HCT116 (cell line): ENCODE results near the gene SLC25A25. TPM values are rescaled to one million over a fixed set of nuclear protein-coding genes. Genes with fewer than 3 reads are reported as not detected.

Experiments used
- ATAC-seq: fragments of 200-7000 bp; cut with Tn5 transposase; 2 replicates; pipeline ENCODE4 v1.9.1; 2020; ENCODE audit warnings: mild to moderate bottlenecking, moderate library complexity
- BruUV-seq: library from RNA; stranded (reverse); fragments of 400-500 nt; replicated peaks from 2 replicates; lab custom pipeline; 2021; lab: Mats Ljungman, UMichigan
- CTCF ChIA-PET: fragments of 300-600 bp; sonication (Branson Sonifier 250); formaldehyde crosslinking; loops from one replicate; lab custom pipeline; 2021; ENCODE audit warnings: antibody characterized with exemption; lab: Charles Lee
- POLR2A ChIA-PET: fragments of 300-600, 350-600 bp; sonication (Branson Sonifier 250); formaldehyde crosslinking; loops from one replicate; lab custom pipeline; 2021; ENCODE audit warnings: antibody characterized with exemption; lab: Charles Lee
- RAD21 ChIA-PET, 2 experiments: fragments of 300-600 bp; sonication (Branson Sonifier 250); formaldehyde crosslinking; loops; one replicate each; lab custom pipeline; 2023; ENCODE audit warnings: low total read pairs in 2 of 2; ENCODE audit not compliant: uncharacterized antibody in 2 of 2, unreplicated experiment in 2 of 2, low non-redundant PET in 1 of 2; lab: Charles Lee
- DNase-seq: peaks from one replicate; pipeline ENCODE4 v3.0.0-alpha.2; 2010; ENCODE audit warnings: low read depth, low spot score
- H2AFZ ChIP-seq: fragments of 200-600 bp; shearing (Covaris generic), sonication (generic); 2 replicates; pipeline ENCODE4 v1.6.1; 2017; ENCODE audit warnings: low read depth, mixed run types, mixed read lengths, antibody characterized with exemption, low read length; ENCODE audit not compliant: poor library complexity, severe bottlenecking
- H3K27ac ChIP-seq: 2 replicates; pipeline ENCODE4 v1.5.1; 2012; ENCODE audit warnings: low read depth, low read length
- H3K27me3 ChIP-seq: fragments of 200-600 bp; sonication (generic); 2 replicates; pipeline ENCODE4 v1.6.1; 2016; ENCODE audit warnings: mixed run types, low read length, mixed read lengths; ENCODE audit not compliant: insufficient read depth
- H3K36me3 ChIP-seq, 2 experiments: fragments of 200-500 bp in 1 of 2; fragments of 200-600 bp in 1 of 2; sonication (Bioruptor generic) in 1 of 2; sonication (generic) in 1 of 2; 2 replicates each; pipeline versions ENCODE4 v1.5.1 to v1.6.1; 2014 to 2016; ENCODE audit warnings: low read length in 2 of 2, inconsistent platforms in 1 of 2, mixed read lengths in 1 of 2, mixed run types in 1 of 2; ENCODE audit not compliant: insufficient read depth in 2 of 2, control insufficient read depth in 1 of 2
- H3K4me1 ChIP-seq, 2 experiments: fragments of 200-600 bp in 1 of 2; sonication (generic) in 1 of 2; 2 replicates each; pipeline versions ENCODE4 v1.5.1 to v1.6.1; 2012 to 2017; ENCODE audit warnings: low read length in 2 of 2, inconsistent platforms in 1 of 2, mild to moderate bottlenecking in 1 of 2, mixed read lengths in 1 of 2, mixed run types in 1 of 2, moderate library complexity in 1 of 2; ENCODE audit not compliant: insufficient read depth in 2 of 2, control insufficient read depth in 1 of 2
- H3K4me2 ChIP-seq: fragments of 200-600 bp; sonication (generic); 2 replicates; pipeline ENCODE4 v1.6.1; 2017; ENCODE audit warnings: mixed run types, low read length, mixed read lengths
- H3K4me3 ChIP-seq, 2 experiments: fragments of 200-600 bp in 1 of 2; sonication (generic) in 1 of 2; replicated peaks in 1 of 2; 2 replicates each; pipeline ENCODE4 v1.5.1; 2011 to 2016; ENCODE audit warnings: low read length in 2 of 2, control low read depth in 1 of 2, low read depth in 1 of 2, mild to moderate bottlenecking in 1 of 2, mixed read lengths in 1 of 2, mixed run types in 1 of 2
- H3K79me2 ChIP-seq: fragments of 200-600 bp; sonication (generic); 2 replicates; pipeline ENCODE4 v1.6.1; 2017; ENCODE audit warnings: mild to moderate bottlenecking, mixed run types, low read length, moderate library complexity, mixed read lengths; ENCODE audit not compliant: insufficient read depth
- H3K9ac ChIP-seq: fragments of 200-600 bp; sonication (generic); 2 replicates; pipeline ENCODE4 v1.6.1; 2016; ENCODE audit warnings: low read length, mixed read lengths
- H3K9me2 ChIP-seq: fragments of 200-600 bp; sonication (generic), shearing (Covaris generic); 2 replicates; pipeline ENCODE4 v1.6.1; 2017; ENCODE audit warnings: mixed run types, mild to moderate bottlenecking, moderate library complexity; ENCODE audit not compliant: insufficient read depth
- H3K9me3 ChIP-seq, 2 experiments: fragments of 200-500 bp in 1 of 2; fragments of 200-600 bp in 1 of 2; sonication (Bioruptor generic) in 1 of 2; sonication (generic) in 1 of 2; 2 replicates each; pipeline ENCODE4 v1.6.1; 2014 to 2017; ENCODE audit warnings: low read length in 2 of 2, mixed read lengths in 2 of 2, inconsistent platforms in 1 of 2, low read depth in 1 of 2, mild to moderate bottlenecking in 1 of 2, mixed run types in 1 of 2, moderate library complexity in 1 of 2; ENCODE audit not compliant: control insufficient read depth in 1 of 2, insufficient read depth in 1 of 2
- H4K20me1 ChIP-seq: fragments of 200-600 bp; sonication (generic), shearing (Covaris generic); 2 replicates; pipeline ENCODE4 v1.6.1; 2017; ENCODE audit warnings: mixed run types, mild to moderate bottlenecking, moderate library complexity; ENCODE audit not compliant: insufficient read depth
- CEBPB ChIP-seq: IDR thresholded peaks from 2 replicates; pipeline ENCODE4 v1.6.1; 2012; ENCODE audit warnings: low read depth
- CTCF ChIP-seq, 3 experiments: fragments of 200-600 bp in 1 of 3; sonication (generic) in 1 of 3; IDR thresholded peaks in 2 of 3; conservative IDR thresholded peaks in 1 of 3; 2 replicates each; pipeline ENCODE4 v1.5.1; 2012 to 2017; ENCODE audit warnings: low read depth in 2 of 3, low read length in 2 of 3, antibody characterized with exemption in 1 of 3, borderline replicate concordance in 1 of 3, control low read depth in 1 of 3, mild to moderate bottlenecking in 1 of 3, mixed read lengths in 1 of 3, mixed run types in 1 of 3, moderate library complexity in 1 of 3; ENCODE audit not compliant: insufficient read depth in 1 of 3
- EZH2phosphoT487 ChIP-seq: fragments of 200-600 bp; IDR thresholded peaks from 2 replicates; pipeline ENCODE4 v1.6.1; 2018; ENCODE audit warnings: antibody characterized with exemption, borderline replicate concordance
- MAX ChIP-seq: IDR thresholded peaks from 2 replicates; pipeline ENCODE4 v1.6.1; 2012
- POLR2AphosphoS5 ChIP-seq: IDR thresholded peaks from 2 replicates; pipeline ENCODE4 v1.6.1; 2011; ENCODE audit warnings: mild to moderate bottlenecking, low read depth, low read length, moderate library complexity
- REST ChIP-seq: IDR thresholded peaks from 2 replicates; pipeline ENCODE4 v1.6.1; 2012; ENCODE audit warnings: low read depth
- SRF ChIP-seq: IDR thresholded peaks from 2 replicates; pipeline ENCODE4 v1.6.1; 2012; ENCODE audit warnings: low read depth
- TCF7L2 ChIP-seq: IDR thresholded peaks from 2 replicates; pipeline ENCODE4 v1.7.0; 2011; ENCODE audit warnings: borderline replicate concordance, inconsistent platforms; ENCODE audit not compliant: insufficient read depth, insufficient read length; ENCODE audit errors: extremely low read depth
- ZFX ChIP-seq: fragments of 450-650 bp; IDR thresholded peaks from 2 replicates; pipeline ENCODE4 v1.6.1; 2017
- intact Hi-C: fragments of 100-400 bp; cut with micrococcal nuclease; formaldehyde crosslinking; loops from 2 replicates; pipeline ENCODE4 v1.10.0; 2022
- total RNA-seq: library from RNA; stranded (reverse); gene quantifications from one replicate; pipeline ENCODE4 v1.2.1, GENCODE V29; 2021; ENCODE audit not compliant: unreplicated experiment

Gene SLC25A25
- total RNA-seq, 1 experiment from 2014 or later, result 15.3 TPM

GRCh38 chr9:128081056-128081455, 13.0 kb downstream of the SLC25A25 start:
- Histone ChIP-seq H3K9me3 (no peaks in the 10 kb centered on the region), H4K20me1 (no peaks in the 10 kb centered on the region), H3K4me1 (peaks cover 63 to 73% of the 10 kb centered on the region in 2 experiments), H3K9ac (peak overlapping the region; percentile 31), H3K79me2 (peaks cover 69% of the 10 kb centered on the region), H3K4me2 (peak overlapping the region; percentile 22), H3K4me3 (no peak overlapping the region), H3K27ac (0 out of 2 replicates have a peak overlapping the region, but pooled peaks have one; percentile 6), H2AFZ (no peak overlapping the region), H3K9me2 (no peaks in the 10 kb centered on the region), H3K27me3 (no peaks in the 10 kb centered on the region), H3K36me3 (peaks cover 0 to 4% of the 10 kb centered on the region in 2 experiments; a peak in 1 of 4 replicates)
- ChIA-PET POLR2A (interaction anchor here (0.9 to 2.1 kb wide), 2 partner anchors 12 to 125 kb away, joined by 3 to 5 read pairs; no protein-coding TSS in a partner anchor), RAD21 (no interaction called here), CTCF (interaction anchor here (1.5 to 2.3 kb wide), 2 partner anchors 12 to 138 kb away, joined by 3 to 9 read pairs; no protein-coding TSS in a partner anchor)
- no peak for DNase-seq
- intact Hi-C loops, result loop anchor here (5.0 kb wide), 1 partner anchor 44 kb away; no protein-coding TSS in a partner anchor
- no TSS peak for BruUV-seq
- no peak for ATAC-seq
- TF ChIP-seq SRF (no peak), ZFX (no peak), MAX (no peak), CTCF (IDR thresholded peaks at IDR 0.05 in 2 of 3, conservative IDR thresholded peaks at IDR 0.05 in 1 of 3; ENCODE audit: borderline replicate concordance in 1 of 3, insufficient read depth in 1 of 3, low read depth in 2 of 3, low read length in 2 of 3) (no peak), TCF7L2 (no peak), CEBPB (no peak), POLR2AphosphoS5 (no peak), REST (no peak), EZH2phosphoT487 (no peak)
